Measurements from ENCODE around the gene COBL.

Gene COBL

GRCh38 chr7:51316666-51317581 is at the start of gene COBL:
Gene COBL (minus strand): TSS chr7:51316809. CDS start chr7:51316633, 176 bp downstream.
- no peak for DNase-seq

GRCh38 chr7:51366172-51366728 is 49.6 kb upstream of the COBL start:
- DNase-seq = no peak

GRCh38 chr7:51357821-51358220 is 41.2 kb upstream of the COBL start:
- no peak for DNase-seq

GRCh38 chr7:51356849-51357516 is 40.4 kb upstream of the COBL start:
- DNase-seq = no peak

GRCh38 chr7:51354897-51355296 is 38.3 kb upstream of the COBL start:
- no peak for DNase-seq

- DNase-seq = no peak
Measured at GRCh38 chr7:51354434-51354833, 37.8 kb upstream of the COBL start.

GRCh38 chr7:51352174-51353100 is 35.8 kb upstream of the COBL start:
- DNase-seq = no peak

GRCh38 chr7:51351661-51352060 is 35.1 kb upstream of the COBL start:
- no peak for DNase-seq

- DNase-seq = no peak
Measured at GRCh38 chr7:51350546-51350896, 33.9 kb upstream of the COBL start.

GRCh38 chr7:51349820-51350545 is 33.4 kb upstream of the COBL start:
- no peak for DNase-seq

- no peak for DNase-seq
Measured at GRCh38 chr7:51346126-51346525, 29.5 kb upstream of the COBL start.

GRCh38 chr7:51344406-51345138 is 28.0 kb upstream of the COBL start:
- DNase-seq = no peak

- DNase-seq = no peak
Measured at GRCh38 chr7:51340936-51341335, 24.3 kb upstream of the COBL start.

- no peak for DNase-seq
Measured at GRCh38 chr7:51340029-51340838, 23.6 kb upstream of the COBL start.

- peak; percentile 74 for DNase-seq
Measured at GRCh38 chr7:51335057-51335456, 18.4 kb upstream of the COBL start.

GRCh38 chr7:51329696-51330263 is 13.2 kb upstream of the COBL start:
- no peak for DNase-seq

- DNase-seq = no peak
Measured at GRCh38 chr7:51328351-51328801, 11.8 kb upstream of the COBL start.

- no peak for DNase-seq
Measured at GRCh38 chr7:51327287-51327717, 10.7 kb upstream of the COBL start.

- no peak for DNase-seq
Measured at GRCh38 chr7:51326656-51327286, 10.2 kb upstream of the COBL start.
